Stimulated activated CD4-positive, alpha-beta T cell treated with anti-CD3 and anti-CD28 coated beads, Interleukin-4, amount 100 ng/mL, for 4 hours (primary cell): ENCODE results near the gene ITGB7.
A peak's percentile ranks its signal among the peaks of the same experiment; 100 is the strongest.

ENCODE experiments used
- DNase-seq, 2 experiments: peaks; one replicate each; pipeline ENCODE4 v3.0.0-alpha.2; 2020

Gene ITGB7

GRCh38 chr12:53207042-53207441, at the start of gene ITGB7:
TSS of gene ITGB7 (minus strand) at chr12:53207251. CDS start at chr12:53200443, 6,808 bp downstream.
- DNase-seq: peak; percentile 44 to 62

GRCh38 chr12:53255996-53256395, 48.9 kb upstream of the ITGB7 start:
- DNase-seq: no peak

DNA sequence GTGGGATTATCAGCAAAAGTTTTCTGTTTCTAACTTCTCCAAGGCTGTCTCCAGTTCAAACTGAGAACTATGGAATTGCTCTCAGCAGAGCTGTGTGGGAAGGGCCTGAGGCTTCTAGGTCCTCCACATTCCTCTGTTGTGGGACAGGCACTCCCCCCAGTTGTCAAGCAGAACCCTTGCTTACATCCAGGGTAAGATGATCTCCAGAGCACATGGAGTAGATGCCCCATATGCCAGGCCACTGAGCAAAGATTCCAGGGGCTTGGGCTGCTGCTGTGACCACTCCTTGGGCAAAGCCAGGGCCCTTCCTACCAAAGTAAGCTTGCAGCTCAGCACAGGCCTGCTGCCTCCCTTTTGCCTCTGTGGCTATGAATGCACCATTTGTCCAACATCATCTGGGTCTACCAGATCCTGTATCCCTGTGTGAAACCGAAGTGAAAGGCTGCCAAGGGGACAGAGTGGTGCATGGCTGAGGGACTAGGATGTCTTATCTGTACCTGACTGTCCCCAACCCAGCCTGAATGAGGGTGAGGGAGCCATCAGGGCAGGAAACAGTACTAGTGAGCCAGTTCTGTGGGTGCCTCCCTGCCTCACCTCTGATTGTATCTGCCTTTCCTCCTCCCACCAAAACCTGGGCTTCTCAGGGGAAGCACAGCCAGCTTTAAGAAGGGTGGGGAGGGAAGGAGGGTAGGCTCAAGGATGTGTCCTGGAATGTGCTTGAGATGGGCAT, 47.9 kb upstream of the ITGB7 start:
- DNase-seq: no peak

GRCh38 chr12:53253298-53253697, 46.2 kb upstream of the ITGB7 start:
- no peak for DNase-seq

GRCh38 chr12:53252349-53252916, 45.4 kb upstream of the ITGB7 start:
- DNase-seq: no peak

- DNase-seq: peak; percentile 59 to 66
Measured at GRCh38 chr12:53251477-53252348, 44.7 kb upstream of the ITGB7 start.

DNA sequence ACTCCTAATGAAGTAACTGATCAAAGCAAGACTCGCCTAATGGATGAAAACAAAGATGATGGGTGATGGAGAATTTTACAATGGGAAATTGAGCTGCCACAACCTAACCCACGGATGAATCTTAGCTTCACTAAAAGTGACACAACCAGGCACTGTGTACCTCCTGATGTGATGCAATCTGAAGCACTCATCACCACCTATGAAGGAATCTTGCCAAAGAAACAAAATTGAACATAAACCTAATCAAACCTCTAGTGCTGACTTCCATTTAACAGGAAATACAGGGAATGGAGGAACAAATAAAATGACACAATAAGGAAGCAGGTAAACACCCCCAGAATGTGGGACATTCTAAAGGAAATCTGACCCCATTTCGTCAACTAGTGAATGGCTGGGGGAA, 38.2 kb upstream of the ITGB7 start:
- DNase-seq: no peak

GRCh38 chr12:53244337-53244736, 37.3 kb upstream of the ITGB7 start:
- no peak for DNase-seq

DNA sequence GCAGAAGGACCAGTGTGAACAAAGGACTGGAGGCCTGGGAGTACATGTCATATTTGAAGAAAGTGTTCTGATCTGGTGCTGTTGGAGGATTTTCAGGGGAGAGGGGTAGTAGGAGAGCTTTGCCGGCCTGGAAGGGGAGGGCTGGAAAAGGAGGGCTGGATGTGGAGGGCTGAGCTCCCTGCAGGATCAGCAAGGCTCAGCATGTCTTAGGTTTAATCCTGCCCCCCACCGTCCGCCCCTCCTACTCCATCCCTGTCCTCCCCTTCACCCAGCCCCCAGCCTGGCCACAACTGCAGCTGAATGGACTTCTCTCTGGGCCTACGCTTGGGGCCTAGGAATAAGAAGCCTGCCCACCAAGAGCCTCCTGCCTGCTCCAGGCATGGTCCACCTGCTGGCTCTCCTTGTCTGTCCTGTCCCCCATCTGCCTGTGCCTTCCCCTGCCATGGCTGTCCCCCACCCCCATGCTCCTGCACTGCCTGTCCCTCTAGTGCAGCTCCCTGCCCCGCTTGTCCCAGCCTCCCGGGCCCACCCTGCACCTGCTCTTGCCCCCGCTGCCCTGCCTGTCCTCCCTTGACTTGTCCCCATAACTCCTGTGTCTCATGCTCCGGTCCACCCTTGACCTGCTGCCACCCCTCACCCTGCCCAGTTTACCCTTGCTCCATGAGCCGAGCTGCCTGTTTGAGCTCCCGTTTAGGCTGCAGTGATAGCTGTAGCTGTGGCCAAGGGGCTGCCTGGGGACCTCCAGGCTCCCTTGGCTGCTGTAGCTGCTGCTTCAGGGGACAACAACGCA, 34.8 kb upstream of the ITGB7 start:
- no peak for DNase-seq

DNA sequence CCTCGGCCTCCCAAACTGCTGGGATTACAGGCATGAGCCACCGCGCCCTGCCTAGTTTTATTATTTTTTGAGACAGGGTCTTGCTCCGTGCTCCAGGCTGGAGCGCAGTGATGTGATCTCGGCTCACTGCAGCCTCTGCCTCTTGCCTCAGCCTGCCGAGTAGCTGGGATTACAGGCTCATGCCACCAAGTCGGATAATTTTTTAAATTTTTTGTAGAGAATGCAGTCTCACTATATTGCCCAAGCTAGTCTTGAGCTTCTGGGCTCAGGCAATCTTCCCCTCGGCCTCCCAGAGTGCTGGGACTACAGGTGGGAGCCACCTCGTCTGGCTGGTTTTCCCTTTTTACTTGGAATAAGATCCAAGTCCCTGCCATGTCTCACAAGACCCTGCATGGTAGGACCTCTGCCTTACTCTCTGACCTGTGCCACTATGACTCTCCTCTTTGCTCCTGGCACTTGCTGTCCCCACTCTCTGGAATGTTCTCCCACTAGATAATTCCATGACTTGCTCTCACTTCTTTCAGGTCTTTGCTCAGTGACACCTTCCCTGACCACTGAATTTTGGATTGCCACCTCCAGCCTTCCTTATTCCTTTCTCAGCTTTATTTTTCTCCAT, 32.7 kb upstream of the ITGB7 start:
- no peak for DNase-seq

DNA sequence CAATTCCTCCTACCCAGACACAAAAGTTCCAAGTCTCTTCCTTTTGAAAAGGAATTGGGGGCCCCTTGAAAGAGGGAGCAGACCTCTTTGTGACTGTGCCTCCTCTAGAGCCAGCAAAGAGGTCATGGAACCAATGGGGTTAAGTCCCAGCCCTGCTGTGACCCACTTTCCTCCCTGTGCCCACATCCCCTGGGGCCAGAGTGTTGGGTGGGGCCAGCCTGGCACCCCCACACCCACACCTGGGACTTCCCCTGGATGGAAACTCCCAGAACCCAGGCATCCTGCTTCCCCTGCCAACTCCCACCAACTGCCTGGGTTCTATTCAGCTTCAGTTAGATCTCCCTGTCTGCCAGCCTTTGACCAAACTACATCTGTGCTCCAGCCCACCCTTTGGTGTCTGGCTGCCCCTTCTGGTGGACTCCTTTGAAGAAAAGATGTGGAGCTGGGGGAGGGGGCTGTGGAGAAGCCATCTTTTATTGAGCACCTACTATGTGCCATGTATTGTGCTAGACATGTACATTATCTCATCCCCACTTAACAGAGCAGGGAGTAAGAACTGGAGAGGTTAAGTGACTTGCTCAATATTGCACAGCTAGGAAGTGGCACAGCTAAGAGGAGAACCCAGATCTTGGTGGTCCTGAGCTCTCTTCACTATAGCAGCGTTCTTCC, 29.5 kb upstream of the ITGB7 start:
- DNase-seq: peak in 1 of 2 experiments; percentile 49

GRCh38 chr12:53235742-53236442, 28.8 kb upstream of the ITGB7 start:
- no peak for DNase-seq

DNA sequence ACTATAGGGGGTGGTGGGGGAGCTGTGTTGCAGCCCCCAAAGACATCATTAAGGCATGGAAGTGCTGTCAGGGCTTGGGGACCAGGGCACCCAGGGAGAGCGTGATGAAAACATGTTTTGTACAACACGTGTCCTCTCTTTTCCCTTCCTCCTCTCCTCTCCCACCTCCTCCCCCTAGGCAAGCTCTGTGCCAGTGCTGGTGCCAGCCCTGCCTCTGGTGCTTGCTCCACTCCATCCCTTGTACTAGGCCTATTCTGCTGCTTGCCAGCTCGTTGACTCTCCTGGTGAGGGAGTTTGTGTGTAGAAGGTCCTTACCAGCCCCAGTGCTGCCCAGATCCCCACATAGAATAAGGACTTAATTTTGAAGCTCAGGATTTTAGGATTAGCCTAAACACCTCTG, 28.1 kb upstream of the ITGB7 start:
- no peak for DNase-seq

GRCh38 chr12:53234271-53234914, 27.3 kb upstream of the ITGB7 start:
- no peak for DNase-seq

DNA sequence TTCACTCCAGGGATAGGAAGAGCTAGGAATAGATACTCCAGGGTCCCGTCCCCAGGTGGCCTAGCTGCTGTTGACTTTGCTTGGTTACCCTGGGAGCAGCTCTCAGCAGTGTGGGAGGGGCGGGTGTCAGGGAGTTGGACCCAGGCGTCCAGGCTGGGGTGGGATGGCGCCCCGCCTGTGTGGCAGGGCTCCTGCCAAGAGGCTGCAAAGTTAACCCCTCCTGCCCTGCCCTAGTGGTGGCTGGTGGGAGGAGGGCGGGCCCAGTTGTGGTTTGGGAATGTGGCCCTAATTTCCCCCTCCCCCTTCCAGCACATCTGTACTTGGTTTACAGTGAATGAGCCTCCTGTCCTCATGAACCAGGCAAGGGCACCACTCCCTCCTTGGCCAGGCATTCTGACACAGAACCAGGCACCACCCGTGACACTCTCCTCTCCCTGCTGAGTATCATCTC, 26.6 kb upstream of the ITGB7 start:
- DNase-seq: no peak

DNA sequence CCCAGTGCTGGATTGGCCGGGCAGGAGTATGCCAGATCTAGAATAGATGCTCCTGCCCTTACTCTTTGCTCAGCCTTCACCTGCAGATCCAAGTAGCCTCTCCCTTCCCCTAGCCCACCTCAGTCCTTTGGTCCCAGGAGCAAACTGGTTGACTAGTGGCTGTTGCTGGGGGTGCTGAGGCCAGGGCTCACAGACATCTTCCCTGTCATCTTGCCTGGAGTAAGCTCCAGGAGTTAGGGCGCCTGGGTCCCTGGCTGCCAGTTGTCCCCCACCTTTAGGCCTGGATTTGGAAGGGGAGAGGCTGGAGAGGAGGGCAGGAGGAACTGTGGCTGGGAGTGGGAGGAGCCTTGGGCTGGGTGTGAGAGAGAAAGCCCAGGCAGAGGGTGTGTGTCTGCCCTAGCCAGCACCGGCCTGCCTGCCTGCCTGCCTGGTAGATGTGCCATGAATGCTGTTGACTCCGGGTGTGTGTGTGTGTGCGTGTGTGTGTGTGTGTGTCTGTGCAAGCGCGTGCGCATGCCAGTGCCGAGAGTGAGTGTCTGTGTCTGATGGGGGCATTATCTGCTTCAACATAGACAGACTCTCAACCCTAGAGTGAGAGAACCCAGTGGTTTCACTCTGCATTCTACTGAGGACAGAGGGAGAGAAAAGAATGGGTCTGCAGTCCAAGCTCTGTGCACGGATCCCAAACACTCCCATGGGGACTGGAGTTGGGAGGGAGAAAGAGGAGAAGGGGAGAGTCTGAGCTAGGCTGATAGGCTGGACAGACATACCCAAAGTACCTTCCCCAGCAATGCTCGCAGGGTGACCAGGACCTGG, 25.8 kb upstream of the ITGB7 start:
- no peak for DNase-seq

DNA sequence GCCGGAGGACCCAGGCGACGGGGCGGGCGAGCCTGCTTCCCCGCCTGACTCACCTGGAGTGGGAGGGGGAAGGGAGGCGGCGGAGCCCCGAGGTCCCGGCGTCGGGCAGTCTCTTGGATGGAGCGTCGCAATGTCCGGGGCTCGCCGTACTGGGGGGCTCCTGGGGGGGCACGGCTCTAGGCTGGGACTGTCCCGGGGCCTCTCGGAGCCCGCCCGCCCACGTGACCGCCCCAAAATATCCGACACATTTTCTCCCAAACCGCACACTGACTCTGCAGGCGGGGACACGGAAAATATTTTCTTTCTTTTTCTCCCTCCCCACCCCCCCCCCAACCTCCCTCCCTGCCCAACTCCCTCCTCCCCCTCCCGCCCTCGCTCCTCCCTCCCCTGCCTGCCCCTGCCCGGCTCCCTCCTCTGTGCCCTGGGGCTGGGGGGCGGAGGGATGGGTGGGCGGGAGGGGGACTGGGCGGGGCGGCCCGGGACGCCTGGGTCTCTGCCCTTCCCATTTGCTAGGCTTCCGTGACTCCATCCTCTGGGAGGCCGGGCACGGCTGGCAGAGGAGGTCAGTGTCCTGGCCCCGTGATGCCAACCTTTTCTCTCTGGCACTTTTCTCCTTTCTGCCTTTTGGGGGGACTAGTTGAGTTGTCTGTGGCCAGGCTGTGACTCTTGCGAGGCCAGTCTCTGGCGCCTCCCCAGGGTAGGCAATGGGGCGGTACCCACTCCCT, 25.0 kb upstream of the ITGB7 start, which contains the start of gene RARG:
TSS of gene RARG (minus strand) at position 289 of the 725 bp plus-strand sequence. CDS start 4,664 bp downstream, outside the sequence.
- DNase-seq: peak; percentile 74 to 77

- no peak for DNase-seq
Measured at GRCh38 chr12:53231671-53231920, 24.5 kb upstream of the ITGB7 start.
